Esophagus squamous epithelium (tissue), 4 donors: ENCODE measurements around the gene NT5C1A.

Experiments used
- POLR2A ChIP-seq, 4 donors: fragments of 450-650 bp; IDR thresholded peaks; one replicate each; pipeline ENCODE4 v1.6.1; 2017; ENCODE audit warnings: antibody characterized with exemption in 4 of 4, mild to moderate bottlenecking in 4 of 4, moderate library complexity in 3 of 4
- TF ChIP-seq, protein P1 (sequence below), 6 experiments: fragments of 450-650 bp in 4 of 6; fragments of 200-600 bp in 2 of 6; sonication (generic) in 2 of 6; IDR thresholded peaks; one replicate each; pipeline ENCODE4 v1.5.1; 2016 to 2019; ENCODE audit warnings: antibody characterized with exemption in 6 of 6, mild to moderate bottlenecking in 4 of 6, moderate library complexity in 4 of 6

DNA sequence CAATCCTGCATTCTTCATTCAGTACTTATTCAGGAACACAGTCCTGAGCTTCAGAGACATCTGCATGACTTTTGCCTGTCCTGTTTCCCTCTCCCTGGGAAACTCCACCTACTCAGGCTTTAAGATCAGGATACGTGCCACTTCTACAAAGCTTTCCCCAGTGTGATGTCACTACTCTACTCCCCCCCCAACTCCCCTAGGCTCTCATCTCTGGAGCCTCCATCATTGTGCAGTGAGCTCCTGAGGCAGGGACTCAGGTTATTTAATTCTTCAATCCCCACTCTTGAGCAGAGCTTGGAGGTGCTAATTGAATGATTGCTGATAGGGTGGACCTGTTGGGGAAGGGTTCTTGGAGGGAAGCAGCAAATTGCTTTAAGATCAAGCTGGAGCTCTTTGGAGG is 1.2 kb downstream of the NT5C1A start:
- no peak for TF ChIP-seq POLR2A (IDR thresholded peaks at IDR 0.05)
- TF ChIP-seq, protein P1, sequence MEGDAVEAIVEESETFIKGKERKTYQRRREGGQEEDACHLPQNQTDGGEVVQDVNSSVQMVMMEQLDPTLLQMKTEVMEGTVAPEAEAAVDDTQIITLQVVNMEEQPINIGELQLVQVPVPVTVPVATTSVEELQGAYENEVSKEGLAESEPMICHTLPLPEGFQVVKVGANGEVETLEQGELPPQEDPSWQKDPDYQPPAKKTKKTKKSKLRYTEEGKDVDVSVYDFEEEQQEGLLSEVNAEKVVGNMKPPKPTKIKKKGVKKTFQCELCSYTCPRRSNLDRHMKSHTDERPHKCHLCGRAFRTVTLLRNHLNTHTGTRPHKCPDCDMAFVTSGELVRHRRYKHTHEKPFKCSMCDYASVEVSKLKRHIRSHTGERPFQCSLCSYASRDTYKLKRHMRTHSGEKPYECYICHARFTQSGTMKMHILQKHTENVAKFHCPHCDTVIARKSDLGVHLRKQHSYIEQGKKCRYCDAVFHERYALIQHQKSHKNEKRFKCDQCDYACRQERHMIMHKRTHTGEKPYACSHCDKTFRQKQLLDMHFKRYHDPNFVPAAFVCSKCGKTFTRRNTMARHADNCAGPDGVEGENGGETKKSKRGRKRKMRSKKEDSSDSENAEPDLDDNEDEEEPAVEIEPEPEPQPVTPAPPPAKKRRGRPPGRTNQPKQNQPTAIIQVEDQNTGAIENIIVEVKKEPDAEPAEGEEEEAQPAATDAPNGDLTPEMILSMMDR (IDR thresholded peaks at IDR 0.05) = no peak
